Thyroid gland (tissue), 4 donors: ENCODE measurements around the gene ALPK3. TPM values are rescaled to one million over a fixed set of nuclear protein-coding genes. Genes with fewer than 3 reads are reported as not detected.

Experiments
- DNase-seq, 2 donors: peaks; one replicate each; pipeline ENCODE4 v3.0.0-alpha.2; 2019
- H3K27ac ChIP-seq, 3 donors: fragments of 200-600 bp; sonication (generic); 1 replicate in 2 of 3; 2 replicates in 1 of 3; pipeline ENCODE4 v1.5.1; 2016 to 2019; ENCODE audit warnings: mild to moderate bottlenecking in 1 of 3, moderate library complexity in 1 of 3
- H3K27me3 ChIP-seq: fragments of 200-600 bp; sonication (generic); one replicate; pipeline ENCODE4 v1.5.1; 2019
- H3K36me3 ChIP-seq, 2 donors: fragments of 200-600 bp; sonication (generic); one replicate each; pipeline ENCODE4 v1.5.1; 2016 to 2019
- H3K4me1 ChIP-seq, 2 donors: fragments of 200-600 bp; sonication (generic); one replicate each; pipeline ENCODE4 v1.5.1; 2017 to 2019
- H3K4me3 ChIP-seq, 3 donors: fragments of 200-600 bp; sonication (generic); replicated peaks in 1 of 3; 1 replicate in 2 of 3; 2 replicates in 1 of 3; pipeline ENCODE4 v1.5.1; 2016; ENCODE audit warnings: mild to moderate bottlenecking in 1 of 3
- H3K9me3 ChIP-seq: fragments of 200-600 bp; sonication (generic); one replicate; pipeline ENCODE4 v1.5.1; 2017
- CTCF ChIP-seq, 6 experiments: fragments of 200-600 bp in 3 of 6; fragments of 450-650 bp in 3 of 6; sonication (generic) in 3 of 6; IDR thresholded peaks; one replicate each; pipeline ENCODE4 v1.5.1; 2016 to 2019; ENCODE audit warnings: antibody characterized with exemption in 6 of 6, mild to moderate bottlenecking in 2 of 6, inconsistent platforms in 1 of 6, moderate library complexity in 1 of 6
- POLR2A ChIP-seq, 2 donors: fragments of 450-650 bp; IDR thresholded peaks; one replicate each; pipeline ENCODE4 v1.6.1; 2017; ENCODE audit warnings: antibody characterized with exemption in 2 of 2, mild to moderate bottlenecking in 2 of 2, moderate library complexity in 1 of 2
- WGBS, 2 donors: methylation state at CpG; one replicate each; pipeline ENCODE4 v1.1.5; 2017; 5-methylcytosine and 5-hydroxymethylcytosine counted together
- intact Hi-C: fragments of 100-400 bp; cut with DNase I; formaldehyde crosslinking; loops from one replicate; pipeline ENCODE4 v1.15.1; 2023
- total RNA-seq, 4 donors: library from RNA; depleted of rRNA; stranded (reverse); fragments of >200 nt; gene quantifications; one replicate each; pipeline ENCODE4 v1.2.3, GENCODE V29; 2016

ALPK3 gene
- total RNA-seq, 4 donors from 2014 or later, result 5.8 to 10.4 (median 7.4) TPM

DNA sequence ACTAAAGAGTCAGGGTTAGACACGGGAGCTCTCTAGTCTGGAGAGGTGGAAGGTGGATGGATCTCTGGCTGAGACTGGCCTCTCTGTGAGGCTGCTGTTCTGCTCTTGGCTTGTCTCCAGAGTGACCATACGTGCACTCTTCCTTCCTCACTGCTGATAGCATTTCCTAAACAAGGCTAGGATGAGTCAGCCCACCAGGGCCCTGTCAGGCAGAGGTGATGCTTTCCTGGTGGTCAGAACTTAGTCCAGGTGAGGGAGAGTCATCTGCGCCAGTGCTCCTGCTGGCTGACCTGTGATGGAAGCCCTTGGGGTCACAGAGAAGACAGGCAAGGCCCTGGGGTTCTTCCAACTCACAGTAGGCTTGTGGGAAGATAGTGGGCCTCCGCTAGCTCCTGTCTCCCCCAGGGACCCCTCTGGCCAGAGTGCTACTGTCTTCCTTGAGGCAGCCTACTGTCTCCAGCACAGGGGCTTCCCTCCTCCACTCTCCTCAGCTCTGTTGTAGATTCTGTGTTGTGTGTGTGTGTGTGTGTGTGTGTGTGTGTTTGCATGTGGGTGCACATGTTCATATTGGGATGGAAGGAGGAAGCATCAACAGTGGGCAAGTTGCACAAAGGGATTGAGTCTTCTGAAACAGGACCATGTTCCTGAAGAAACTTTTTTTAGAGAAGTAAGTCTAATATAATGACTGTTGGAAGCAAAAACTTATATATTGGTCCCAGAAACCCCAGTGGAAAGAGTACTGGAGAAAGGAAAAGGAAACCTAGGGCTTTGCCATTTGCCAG, 16.5 kb downstream of the ALPK3 start:
- Histone ChIP-seq H3K27me3 (no peaks in the 10 kb centered on the region), H3K9me3 (no peaks in the 10 kb centered on the region), H3K36me3 (no peaks in the 10 kb centered on the region), H3K27ac (no peak overlapping the region), H3K4me3 (no peak overlapping the region), H3K4me1 (peaks cover 6 to 16% of the 10 kb centered on the region in 2 donors)
- TF ChIP-seq POLR2A (IDR thresholded peaks at IDR 0.05), result no peak
- TF ChIP-seq CTCF (IDR thresholded peaks at IDR 0.05), result no peak
- WGBS, 2 donors, result 64 to 73% methylated on average over 4 of the region's 4 CpGs
- intact Hi-C loops, result no loop called here
- no peak for DNase-seq

DNA sequence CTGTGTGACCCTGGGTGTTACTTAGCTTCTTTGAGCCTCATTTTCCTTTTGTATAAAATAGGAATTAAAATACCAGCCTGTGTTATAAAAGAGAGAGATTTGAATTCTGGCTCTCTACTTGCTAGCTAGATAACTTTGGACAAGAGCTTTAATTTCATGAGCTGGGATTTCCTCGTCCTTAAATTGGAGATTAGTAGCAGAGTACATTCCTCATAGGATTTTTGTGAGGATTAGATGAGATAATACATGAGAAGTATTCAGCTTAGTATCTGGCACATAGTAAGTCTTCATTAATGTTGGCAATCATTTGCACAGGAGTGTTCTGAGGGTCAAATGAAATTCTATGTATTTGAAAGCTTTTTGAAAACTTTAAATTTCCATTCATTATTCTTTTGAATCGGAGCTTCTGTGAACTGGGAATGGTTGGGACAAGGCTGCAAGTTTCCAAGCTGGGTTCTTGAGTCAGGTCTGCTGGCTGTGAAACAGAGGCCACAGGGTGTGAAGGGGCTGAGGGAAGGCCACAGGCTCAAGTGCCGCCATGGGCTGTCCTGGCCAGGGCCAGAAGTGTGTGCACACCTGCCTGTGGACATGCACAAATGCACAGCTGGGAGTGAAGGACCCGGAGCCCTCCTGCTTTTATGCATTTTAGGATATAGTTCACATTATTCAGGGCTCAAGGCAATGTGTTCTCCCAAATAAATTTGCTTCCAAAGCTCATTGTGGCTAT, 17.2 kb downstream of the ALPK3 start:
- intact Hi-C loops, result no loop called here
- Histone ChIP-seq H3K27ac (no peak overlapping the region), H3K4me1 (peaks cover 6 to 16% of the 10 kb centered on the region in 2 donors), H3K36me3 (no peaks in the 10 kb centered on the region), H3K27me3 (no peaks in the 10 kb centered on the region), H3K9me3 (no peaks in the 10 kb centered on the region), H3K4me3 (no peak overlapping the region)
- TF ChIP-seq POLR2A (IDR thresholded peaks at IDR 0.05) (no peak), CTCF (IDR thresholded peaks at IDR 0.05) (no peak)
- DNase-seq, result no peak
- WGBS, 2 donors, result 84 to 87% methylated on average over 4 of the region's 4 CpGs

GRCh38 chr15:84834969-84835368, 17.8 kb downstream of the ALPK3 start:
- no peaks in the 10 kb centered on the region for H3K27me3 ChIP-seq
- no peaks in the 10 kb centered on the region for H3K36me3 ChIP-seq
- DNase-seq, result no peak
- peaks cover 6 to 16% of the 10 kb centered on the region in 2 donors for H3K4me1 ChIP-seq
- no peaks in the 10 kb centered on the region for H3K9me3 ChIP-seq
- H3K4me3 ChIP-seq, result no peak overlapping the region
- TF ChIP-seq POLR2A (IDR thresholded peaks at IDR 0.05) (no peak), CTCF (IDR thresholded peaks at IDR 0.05) (no peak)
- no peak overlapping the region for H3K27ac ChIP-seq
- intact Hi-C loops, result no loop called here
- 91 to 99% methylated on average over 5 of the region's 5 CpGs for WGBS, 2 donors

DNA sequence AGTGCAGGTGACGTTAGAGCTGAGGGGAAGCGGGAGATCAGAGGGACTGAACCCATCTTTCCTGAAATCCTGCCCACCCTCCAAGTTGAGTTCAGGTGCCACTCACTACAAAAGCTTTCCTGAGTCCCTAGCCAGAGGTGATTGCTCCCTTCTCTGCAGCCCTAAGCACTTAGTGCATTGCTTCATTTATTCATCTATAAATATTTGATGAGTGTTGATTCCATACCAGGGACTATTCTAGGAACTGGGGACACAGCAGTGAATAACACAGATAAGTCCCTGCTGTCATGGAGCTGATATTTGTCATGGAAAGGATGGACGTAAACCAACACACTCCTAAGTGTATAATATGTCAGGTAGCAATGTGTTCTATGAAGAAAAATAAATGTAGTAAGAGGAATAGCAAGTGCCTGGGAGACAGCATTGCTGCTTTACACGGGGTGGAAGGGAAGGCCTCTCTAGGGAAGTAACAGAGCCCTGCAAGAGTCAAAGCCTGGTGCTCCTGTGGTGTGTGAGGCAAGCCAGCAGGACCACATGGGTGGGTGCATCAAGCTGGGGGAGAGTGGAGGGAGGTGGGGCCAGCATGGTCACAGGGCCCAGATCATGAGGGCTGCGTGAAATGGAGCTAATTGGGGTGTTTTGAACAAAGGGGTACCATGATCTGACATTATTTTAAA, 18.6 kb downstream of the ALPK3 start:
- 88% methylated on average over 5 of the region's 5 CpGs for WGBS, 2 donors
- H3K27me3 ChIP-seq, result no peaks in the 10 kb centered on the region
- H3K36me3 ChIP-seq, result no peaks in the 10 kb centered on the region
- DNase-seq, result no peak
- intact Hi-C loops, result no loop called here
- H3K4me3 ChIP-seq, result no peak overlapping the region
- H3K4me1 ChIP-seq, result peaks cover 8 to 22% of the 10 kb centered on the region in 2 donors
- no peaks in the 10 kb centered on the region for H3K9me3 ChIP-seq
- TF ChIP-seq POLR2A (IDR thresholded peaks at IDR 0.05) (no peak), CTCF (IDR thresholded peaks at IDR 0.05) (no peak)
- no peak overlapping the region for H3K27ac ChIP-seq
